Left ventricle myocardium superior (tissue), 1 donor: ENCODE data around the gene CGB3. TPM values are rescaled to one million over a fixed set of nuclear protein-coding genes. Genes with fewer than 3 reads are reported as not detected.
"Not testable (repeated sequence)": the region's sequence is repeated elsewhere in the genome, so short reads cannot be mapped to it uniquely, and the experiment has no call there.

Experiments used
- ATAC-seq: fragments of 200-7000 bp; cut with Tn5 transposase; one replicate; pipeline ENCODE4 v1.9.1; 2020; ENCODE audit warnings: mild to moderate bottlenecking, moderate library complexity
- DNase-seq: peaks from one replicate; pipeline ENCODE4 v3.0.0-alpha.2; 2020
- intact Hi-C: fragments of 100-400 bp; cut with micrococcal nuclease; formaldehyde crosslinking; loops from one replicate; pipeline ENCODE4 v1.11.0; 2022
- total RNA-seq: library from RNA; stranded (reverse); fragmentation: NEBNext Ultra II Directional; extraction: Animal tissue kit (Norgen Biotek cat#: 25700); gene quantifications from one replicate; pipeline ENCODE4 v1.2.1, GENCODE V29; 2021
- donor health status: DM: no; HTN: yes; CAD: no; lungs with severe emphysema.

CGB3 gene
- total RNA-seq, 1 donor from 2014 or later = not detected

GRCh38 chr19:49018388-49019241 is 5.5 kb downstream of the CGB3 start:
- DNase-seq (peak; percentile 57), ATAC-seq (peak; percentile 17)
- intact Hi-C loops = not testable (repeated sequence)

GRCh38 chr19:49017666-49018351 is 6.3 kb downstream of the CGB3 start:
- peak; percentile 67 for DNase-seq
- ATAC-seq = peak; percentile 79
- intact Hi-C loops = no loop called here

- DNase-seq (no peak), ATAC-seq (no peak)
- intact Hi-C loops = no loop called here
These were observed 7.0 kb downstream of the CGB3 start, which contains the start of gene LHB for GRCh38 chr19:49017041-49017665. Gene LHB (minus strand): TSS chr19:49017091. CDS start chr19:49017081, 10 bp downstream.

GRCh38 chr19:49016067-49016839 is 7.9 kb downstream of the CGB3 start:
- intact Hi-C loops = no loop called here
- no peak for ATAC-seq
- DNase-seq = no peak

- intact Hi-C loops = no loop called here
- DNase-seq = no peak
- no peak for ATAC-seq
These were observed 9.3 kb downstream of the CGB3 start for GRCh38 chr19:49014870-49015255.

GRCh38 chr19:49014123-49014869 is 9.8 kb downstream of the CGB3 start:
- DNase-seq (no peak), ATAC-seq (no peak)
- intact Hi-C loops = no loop called here

- intact Hi-C loops = no loop called here
- ATAC-seq = no peak
- DNase-seq = no peak
These were observed 12.9 kb downstream of the CGB3 start for GRCh38 chr19:49011194-49011593.

- ATAC-seq (no peak), DNase-seq (no peak)
- intact Hi-C loops = no loop called here
These were observed 13.7 kb downstream of the CGB3 start for GRCh38 chr19:49010453-49010852.

- intact Hi-C loops = no loop called here
- DNase-seq = no peak
- no peak for ATAC-seq
These were observed 14.3 kb downstream of the CGB3 start for GRCh38 chr19:49009828-49010227.

GRCh38 chr19:49006905-49007304 is 17.2 kb downstream of the CGB3 start:
- intact Hi-C loops = no loop called here
- no peak for ATAC-seq
- DNase-seq = no peak

GRCh38 chr19:49004964-49005614 is 19.0 kb downstream of the CGB3 start:
- ATAC-seq (no peak), DNase-seq (no peak)
- intact Hi-C loops = no loop called here

- DNase-seq (no peak), ATAC-seq (no peak)
- intact Hi-C loops = no loop called here
These were observed 20.0 kb downstream of the CGB3 start for GRCh38 chr19:49004133-49004532.

- intact Hi-C loops = no loop called here
- DNase-seq (peak; percentile 60), ATAC-seq (peak; percentile 42)
These were observed 24.4 kb downstream of the CGB3 start for GRCh38 chr19:48999481-49000325.

- DNase-seq (no peak), ATAC-seq (no peak)
- intact Hi-C loops = no loop called here
These were observed 26.2 kb downstream of the CGB3 start for GRCh38 chr19:48997972-48998371.

- ATAC-seq = no peak
- DNase-seq = no peak
- intact Hi-C loops = no loop called here
These were observed 30.1 kb downstream of the CGB3 start for GRCh38 chr19:48994035-48994386.

- ATAC-seq = peak; percentile 90
- intact Hi-C loops = no loop called here
- DNase-seq = peak; percentile 100
These were observed 30.7 kb downstream of the CGB3 start, which contains the start of the genes GYS1 and RUVBL2 for GRCh38 chr19:48993175-48994034. Gene GYS1 (minus strand): TSS chr19:48993309. CDS start chr19:48993112, 197 bp downstream. Gene RUVBL2 (plus strand): TSS chr19:48993887. CDS start chr19:48993912, 25 bp downstream.
